Endothelial cell of umbilical vein (primary cell): Measurements from ENCODE around the gene RASSF10. TPM values are rescaled to one million over a fixed set of nuclear protein-coding genes. Genes with fewer than 3 reads are reported as not detected.

Experiments used
- BruUV-seq: library from RNA; stranded (reverse); fragments of 400-500 nt; replicated peaks from 2 replicates; lab custom pipeline; 2021; lab: Mats Ljungman, UMichigan
- CTCF ChIA-PET: fragments of 300-600, 350-600 bp; sonication (Branson Sonifier 250); formaldehyde crosslinking; loops from one replicate; lab custom pipeline; 2021; ENCODE audit warnings: antibody characterized with exemption, inconsistent platforms; lab: Charles Lee
- POLR2A ChIA-PET: fragments of 300-600, 350-600 bp; sonication (Branson Sonifier 250); formaldehyde crosslinking; loops from one replicate; lab custom pipeline; 2021; ENCODE audit warnings: antibody characterized with exemption, inconsistent platforms; lab: Charles Lee
- DNase-seq: peaks from one replicate; pipeline ENCODE4 v3.0.0-alpha.2; 2011; ENCODE audit warnings: low read depth, low spot score
- FAIRE-seq: peaks from 2 replicates; lab custom pipeline; 2011; peaks lifted over from hg19 to GRCh38; lab: Jason Lieb, UNC
- H2AFZ ChIP-seq: 2 replicates; pipeline ENCODE4 v1.6.0; 2012; ENCODE audit warnings: low read depth, low read length, control low read depth, inconsistent platforms
- H3K27ac ChIP-seq: 2 replicates; pipeline ENCODE4 v1.5.1; 2011; ENCODE audit warnings: low read depth, mild to moderate bottlenecking, control low read depth, low read length, moderate library complexity; ENCODE audit not compliant: insufficient read depth
- H3K27me3 ChIP-seq, 2 experiments: 2 replicates each; pipeline versions ENCODE4 v1.6.0 to v1.6.1; 2011; ENCODE audit warnings: low read length in 2 of 2, mixed read lengths in 1 of 2; ENCODE audit not compliant: control insufficient read depth in 2 of 2, insufficient read depth in 2 of 2
- H3K36me3 ChIP-seq, 2 experiments: 2 replicates in 1 of 2; 3 replicates in 1 of 2; pipeline ENCODE4 v1.5.1; 2011; ENCODE audit warnings: low read length in 2 of 2, mild to moderate bottlenecking in 1 of 2, moderate library complexity in 1 of 2; ENCODE audit not compliant: control insufficient read depth in 2 of 2, insufficient read depth in 2 of 2; ENCODE audit errors: extremely low read depth in 1 of 2
- H3K4me1 ChIP-seq: 3 replicates; pipeline ENCODE4 v1.5.1; 2011; ENCODE audit warnings: mild to moderate bottlenecking, low read length; ENCODE audit not compliant: control insufficient read depth, insufficient read depth; ENCODE audit errors: extremely low read depth
- H3K4me2 ChIP-seq: 2 replicates; pipeline ENCODE4 v1.6.1; 2011; ENCODE audit warnings: low read length, control low read depth, mixed read lengths; ENCODE audit not compliant: insufficient read depth
- H3K4me3 ChIP-seq, 3 experiments: fragments of 200-600 bp in 1 of 3; sonication (generic), shearing (Covaris generic) in 1 of 3; replicated peaks in 1 of 3; 2 replicates each; pipeline ENCODE4 v1.5.1; 2011 to 2016; ENCODE audit warnings: control low read depth in 3 of 3, low read length in 3 of 3, mild to moderate bottlenecking in 2 of 3, inconsistent platforms in 1 of 3, low read depth in 1 of 3, moderate library complexity in 1 of 3; ENCODE audit not compliant: insufficient read depth in 1 of 3
- H3K79me2 ChIP-seq: 2 replicates; pipeline ENCODE4 v1.6.0; 2012; ENCODE audit warnings: low read length, inconsistent platforms; ENCODE audit not compliant: control insufficient read depth, insufficient read depth
- H3K9ac ChIP-seq: replicated peaks from 2 replicates; pipeline ENCODE3; 2011; ENCODE audit warnings: low read length, control low read depth; ENCODE audit not compliant: insufficient read depth; ENCODE audit errors: extremely low read depth
- H3K9me1 ChIP-seq: replicated peaks from 3 replicates; pipeline ENCODE4 v1.6.0; 2011; ENCODE audit warnings: mild to moderate bottlenecking, low read length; ENCODE audit not compliant: control insufficient read depth, insufficient read depth; ENCODE audit errors: extremely low read depth
- H3K9me3 ChIP-seq: replicated peaks from 2 replicates; pipeline ENCODE4 v1.5.1; 2012; ENCODE audit warnings: low read length, inconsistent platforms; ENCODE audit not compliant: control insufficient read depth, insufficient read depth
- H4K20me1 ChIP-seq: replicated peaks from 2 replicates; pipeline ENCODE3; 2011; ENCODE audit warnings: mild to moderate bottlenecking, low read length; ENCODE audit not compliant: control insufficient read depth, insufficient read depth; ENCODE audit errors: extremely low read depth
- CTCF ChIP-seq, 2 donors: IDR thresholded peaks; 1 replicate in 1 of 2; 2 replicates in 1 of 2; pipeline ENCODE4 v1.5.1; 2011; ENCODE audit warnings: low read length in 2 of 2, mild to moderate bottlenecking in 2 of 2, moderate library complexity in 2 of 2, control low read depth in 1 of 2, inconsistent platforms in 1 of 2, low read depth in 1 of 2; ENCODE audit not compliant: insufficient read depth in 1 of 2; ENCODE audit errors: extremely low read depth in 1 of 2
- EZH2 ChIP-seq: IDR thresholded peaks from 2 replicates; pipeline ENCODE4 v1.6.1; 2012; ENCODE audit warnings: borderline replicate concordance, low read depth, mild to moderate bottlenecking, moderate library complexity, low read length, inconsistent platforms; ENCODE audit not compliant: severe bottlenecking
- FOS ChIP-seq: IDR thresholded peaks from 2 replicates; pipeline ENCODE4 v1.6.1; 2011; ENCODE audit warnings: mild to moderate bottlenecking, low read length, moderate library complexity, borderline replicate concordance; ENCODE audit not compliant: insufficient read depth
- GATA2 ChIP-seq: IDR thresholded peaks from 2 replicates; pipeline ENCODE4 v1.7.0; 2011; ENCODE audit warnings: low read depth, mild to moderate bottlenecking, moderate library complexity, mixed read lengths, low read length; ENCODE audit not compliant: insufficient read length, insufficient read depth
- JUN ChIP-seq: IDR thresholded peaks from 2 replicates; pipeline ENCODE4 v1.6.1; 2011; ENCODE audit warnings: borderline replicate concordance, low read depth; ENCODE audit not compliant: insufficient read length, insufficient read depth
- MAX ChIP-seq: IDR thresholded peaks from 2 replicates; pipeline ENCODE4 v1.6.1; 2011; ENCODE audit not compliant: insufficient read depth, insufficient read length
- MYC ChIP-seq: IDR thresholded peaks from one replicate; pipeline ENCODE4 v1.6.1; 2011; ENCODE audit warnings: mild to moderate bottlenecking, low read depth, low read length
- POLR2A ChIP-seq: IDR thresholded peaks from 2 replicates; pipeline ENCODE4 v1.6.1; 2012; ENCODE audit warnings: low read depth, mild to moderate bottlenecking, control low read depth, low read length
- POLR2AphosphoS5 ChIP-seq: IDR thresholded peaks from 2 replicates; pipeline ENCODE4 v1.6.1; 2012; ENCODE audit warnings: low read depth, mild to moderate bottlenecking, control low read depth, low read length, moderate library complexity; ENCODE audit not compliant: insufficient read depth
- dilution Hi-C: fragments of 300-500 bp; cut with MboI; formaldehyde crosslinking; loops from one replicate; pipeline ENCODE4 v1.15.0; 2019; ENCODE audit warnings: low sequenced_read_pairs; ENCODE audit not compliant: extremely low pct_ligation_motif_present
- intact Hi-C: fragments of 100-400 bp; cut with micrococcal nuclease; formaldehyde crosslinking; loops from one replicate; pipeline ENCODE4 v1.10.0; 2022
- polyA plus RNA-seq, 4 experiments: library from polyadenylated mRNA; depleted of rRNA in 3 of 4; stranded (reverse) in 3 of 4; unstranded in 1 of 4; fragments of >200 nt; gene quantifications; 2 replicates each; pipeline versions ENCODE4 v1.2.1 to v1.2.3, GENCODE V29; 2011 to 2012; ENCODE audit warnings: missing spikeins in 1 of 4
- total RNA-seq: library from RNA; stranded (reverse); gene quantifications from 2 replicates; pipeline ENCODE4 v1.2.3, GENCODE V29; 2021

The RASSF10 gene
- total and polyA plus RNA-seq, 2 donors (not counting 3 experiments of a cell fraction or from before 2014, with no cell fraction given), result 0.03 TPM; not detected in 1

DNA sequence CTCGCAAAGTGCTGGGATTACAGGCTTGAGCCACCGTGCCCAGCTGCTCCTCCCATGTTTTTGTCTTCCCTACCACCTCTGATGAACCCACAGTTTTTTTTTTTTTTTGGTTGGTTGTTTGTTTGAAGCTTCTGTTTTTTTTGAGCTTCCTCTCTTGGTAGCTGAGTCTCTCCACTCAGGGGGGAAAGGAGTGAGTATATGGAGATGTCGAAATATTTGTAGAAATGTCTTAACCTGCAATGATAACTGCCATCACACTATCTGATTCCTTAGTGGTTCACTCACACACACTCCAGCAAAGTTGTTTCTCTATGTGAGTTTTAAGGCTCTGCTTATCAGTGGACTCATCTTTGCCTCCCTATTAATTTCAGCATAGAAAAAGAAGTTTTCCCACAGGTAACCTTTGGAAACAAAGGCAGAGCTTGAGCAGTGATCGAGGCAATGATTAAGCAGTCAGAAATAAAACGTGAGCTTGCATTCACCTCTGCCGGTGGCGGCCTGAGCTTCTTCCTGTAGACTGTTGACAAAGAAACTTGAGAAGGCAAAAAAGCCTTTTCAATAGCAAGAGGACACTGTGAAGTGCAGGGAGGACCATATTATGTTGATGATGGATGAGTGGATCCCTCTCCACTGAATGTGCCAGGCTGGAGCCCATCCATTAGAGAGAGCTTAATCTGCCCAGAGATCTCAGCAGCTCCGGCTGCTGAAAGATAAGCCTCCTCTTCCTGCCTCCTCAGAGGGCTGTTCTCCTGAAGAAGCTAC lies 29.0 kb upstream of the RASSF10 start:
- Histone ChIP-seq H3K4me3 (no peak overlapping the region), H3K4me1 (no peaks in the 10 kb centered on the region), H3K27me3 (peaks cover 33 to 43% of the 10 kb centered on the region in 2 experiments), H3K27ac (no peak overlapping the region), H2AFZ (no peak overlapping the region), H3K9ac (no peak overlapping the region), H3K9me3 (no peaks in the 10 kb centered on the region), H3K9me1 (no peaks in the 10 kb centered on the region), H4K20me1 (no peaks in the 10 kb centered on the region), H3K4me2 (no peak overlapping the region), H3K36me3 (no peaks in the 10 kb centered on the region), H3K79me2 (no peaks in the 10 kb centered on the region)
- TF ChIP-seq FOS (no peak), POLR2A (no peak), EZH2 (no peak), MAX (no peak), MYC (no peak), CTCF (IDR thresholded peaks at IDR 0.05; ENCODE audit: extremely low read depth in 1 of 2, insufficient read depth in 1 of 2, low read depth in 1 of 2, low read length in 2 of 2) (no peak), GATA2 (no peak), JUN (no peak), POLR2AphosphoS5 (no peak)
- CTCF ChIA-PET, result interaction anchor here (2.2 to 7.3 kb wide), 3 partner anchors 15 to 649 kb away, joined by 6 to 56 read pairs (median 6); no protein-coding TSS in a partner anchor
- dilution Hi-C loops (no loop called here), intact Hi-C loops (no loop called here)
- POLR2A ChIA-PET, result no interaction called here
- FAIRE-seq, result no peak
- no TSS peak for BruUV-seq
- no peak for DNase-seq
